Measurements from ENCODE around the gene ARID5B.

ARID5B gene

DNA sequence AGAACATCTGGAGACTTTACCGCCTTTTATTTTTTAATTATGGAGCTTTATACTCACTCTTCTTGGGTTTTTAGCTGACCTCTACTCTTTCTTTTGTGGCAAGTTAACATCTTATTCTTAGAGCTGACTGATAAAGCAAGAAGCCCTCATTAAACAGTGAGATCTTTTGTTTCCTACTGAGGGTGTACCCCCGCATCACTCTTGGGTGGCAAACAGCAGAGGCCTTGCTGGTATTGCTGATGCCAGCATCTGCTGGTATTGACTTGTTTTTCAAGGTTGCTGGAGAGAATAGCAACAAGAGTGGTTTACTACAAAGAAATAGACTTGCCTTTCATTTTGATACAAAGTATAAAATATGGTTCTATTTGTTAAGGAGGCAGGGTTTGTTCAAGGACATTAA is 154.7 kb downstream of the ARID5B start:
- DNase-seq = no peak

DNA sequence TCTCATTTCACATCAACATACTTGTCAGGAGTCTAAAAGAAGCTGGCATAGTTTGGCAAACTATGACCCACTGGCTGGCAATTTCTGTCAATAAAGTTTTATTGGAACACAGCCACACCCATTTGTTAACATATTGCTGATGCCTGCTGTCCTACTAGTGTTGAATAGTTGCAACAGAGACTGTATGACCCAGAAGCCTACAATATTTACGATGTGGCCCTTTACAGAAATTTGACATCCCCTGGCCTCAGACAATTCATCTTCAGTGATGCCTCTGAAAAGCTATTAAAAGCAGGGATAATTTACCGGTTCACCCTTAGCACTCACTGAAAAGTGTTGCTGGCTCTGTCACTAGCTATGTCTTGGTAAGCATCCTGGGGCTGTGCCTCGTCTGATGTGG is 155.2 kb downstream of the ARID5B start:
- no peak for DNase-seq

DNA sequence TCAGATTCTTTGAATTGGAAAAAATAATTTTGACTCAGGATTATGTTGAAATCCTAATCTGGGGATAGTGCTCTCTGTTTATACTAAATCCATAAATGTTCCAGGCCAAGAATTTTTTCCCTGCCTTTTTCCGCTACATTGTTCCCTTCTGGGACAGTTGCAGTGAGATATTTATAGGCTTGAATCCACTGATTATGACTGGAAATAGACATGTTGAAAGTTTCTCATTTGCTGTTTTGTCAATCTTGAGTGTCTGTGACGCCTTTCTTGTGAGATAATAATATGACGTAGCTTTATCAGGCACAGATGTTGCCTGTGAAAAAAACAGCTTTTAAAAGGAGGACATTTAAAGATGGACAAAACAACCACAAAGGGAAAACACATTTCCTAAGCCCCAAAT is 155.9 kb downstream of the ARID5B start:
- DNase-seq = no peak

DNA sequence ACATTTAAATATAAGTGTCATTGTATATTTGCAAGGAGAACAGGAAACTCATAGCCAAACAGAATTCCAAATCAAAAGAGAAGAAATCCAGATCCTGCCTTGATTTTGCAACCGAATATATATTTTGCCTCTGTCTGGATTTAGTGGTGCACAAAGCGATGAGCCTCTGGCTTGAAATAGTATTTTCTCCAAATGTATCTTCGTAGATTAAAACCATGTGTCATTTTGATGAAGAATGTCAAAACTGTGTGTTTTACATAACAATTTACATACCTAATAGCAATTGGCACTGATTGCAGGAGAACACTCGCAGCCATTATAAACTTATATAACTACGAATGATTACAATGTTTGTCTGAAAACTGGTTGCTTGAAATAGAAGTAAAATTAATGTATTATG is 156.4 kb downstream of the ARID5B start:
- DNase-seq = no peak

DNA sequence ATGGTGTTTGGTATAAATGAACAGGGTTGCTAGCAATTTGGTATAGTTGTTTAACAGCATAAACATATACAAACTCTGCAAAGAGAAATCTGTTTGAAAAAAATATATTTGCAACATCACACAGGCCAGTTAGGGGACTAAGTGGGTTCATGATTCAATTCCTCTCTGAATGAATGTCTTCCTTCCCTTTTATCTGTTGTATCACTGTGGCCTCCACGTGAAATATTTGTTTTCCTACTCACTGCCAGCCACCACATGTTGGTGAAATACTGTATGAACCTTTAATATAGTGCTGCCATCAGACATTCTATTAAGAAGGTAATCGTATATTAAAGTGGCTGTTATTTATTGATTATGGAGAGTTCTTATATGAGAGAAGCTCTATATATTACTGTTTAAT is 157.0 kb downstream of the ARID5B start:
- DNase-seq = no peak

DNA sequence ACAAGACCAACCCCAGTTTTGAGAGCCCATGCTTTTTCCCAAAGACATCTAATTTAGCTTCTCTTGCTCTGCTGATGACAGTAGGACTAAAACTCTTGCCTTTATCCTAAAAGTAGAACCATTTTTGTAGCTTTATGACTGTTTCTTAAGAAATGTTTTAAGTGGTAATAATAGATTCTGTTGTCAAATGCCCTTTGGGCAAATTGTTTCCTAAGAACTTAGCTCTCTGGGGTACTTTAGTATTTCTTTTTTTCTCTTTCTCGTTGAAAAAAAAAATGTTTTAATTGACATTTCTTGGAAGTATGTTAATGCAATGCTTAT is 157.4 kb downstream of the ARID5B start:
- DNase-seq = no peak

DNA sequence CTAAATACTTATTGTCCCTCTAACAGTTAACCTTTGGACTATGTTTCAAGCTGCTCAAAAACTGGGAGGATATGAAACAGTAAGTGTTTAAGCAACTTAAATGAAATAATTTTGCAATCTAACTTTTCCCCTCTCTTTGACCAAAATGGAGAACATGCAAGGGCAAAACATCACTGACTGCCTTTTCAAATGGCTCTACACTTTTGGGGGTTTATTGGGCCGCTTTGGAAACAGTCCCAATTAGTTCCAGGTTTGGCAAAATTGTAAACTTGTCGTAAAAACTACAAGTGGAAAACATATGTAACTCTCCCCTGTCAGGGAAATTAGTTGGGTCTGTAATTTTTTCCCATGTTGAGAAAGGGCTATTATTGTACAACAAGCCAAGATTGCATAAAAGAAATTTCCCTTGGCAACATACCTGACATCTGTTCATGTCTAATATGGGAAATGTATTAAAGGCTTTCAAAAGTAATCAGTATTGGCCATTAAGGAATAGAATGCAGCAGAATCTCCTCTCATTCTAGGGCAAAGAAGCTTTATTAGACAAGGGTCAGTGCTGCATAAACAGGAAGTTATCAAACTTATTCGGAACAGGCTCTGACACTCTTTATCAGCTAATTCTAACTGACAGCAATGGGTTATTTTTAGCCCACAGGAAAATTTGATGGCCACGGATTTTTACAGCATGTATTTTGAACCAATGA is 157.9 kb downstream of the ARID5B start:
- no peak for DNase-seq

DNA sequence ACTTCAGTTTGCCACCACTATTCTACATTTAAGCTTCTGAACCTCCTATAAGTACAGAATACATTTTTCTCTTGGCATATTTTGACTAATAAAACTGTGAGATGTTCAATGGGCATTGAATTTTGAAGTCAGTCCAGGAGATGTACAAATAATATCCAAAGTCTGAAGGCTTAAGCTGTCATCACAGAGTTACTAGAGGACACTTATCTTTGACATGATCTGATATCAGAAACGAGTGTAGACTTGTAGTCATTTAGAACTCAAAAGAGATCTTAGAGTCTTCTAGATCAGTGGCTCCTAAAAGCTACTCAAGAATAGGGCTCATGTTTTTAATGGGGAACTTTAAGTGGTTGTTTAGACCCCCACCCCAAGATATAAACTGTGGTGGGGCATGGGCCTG is 160.5 kb downstream of the ARID5B start:
- DNase-seq = no peak

DNA sequence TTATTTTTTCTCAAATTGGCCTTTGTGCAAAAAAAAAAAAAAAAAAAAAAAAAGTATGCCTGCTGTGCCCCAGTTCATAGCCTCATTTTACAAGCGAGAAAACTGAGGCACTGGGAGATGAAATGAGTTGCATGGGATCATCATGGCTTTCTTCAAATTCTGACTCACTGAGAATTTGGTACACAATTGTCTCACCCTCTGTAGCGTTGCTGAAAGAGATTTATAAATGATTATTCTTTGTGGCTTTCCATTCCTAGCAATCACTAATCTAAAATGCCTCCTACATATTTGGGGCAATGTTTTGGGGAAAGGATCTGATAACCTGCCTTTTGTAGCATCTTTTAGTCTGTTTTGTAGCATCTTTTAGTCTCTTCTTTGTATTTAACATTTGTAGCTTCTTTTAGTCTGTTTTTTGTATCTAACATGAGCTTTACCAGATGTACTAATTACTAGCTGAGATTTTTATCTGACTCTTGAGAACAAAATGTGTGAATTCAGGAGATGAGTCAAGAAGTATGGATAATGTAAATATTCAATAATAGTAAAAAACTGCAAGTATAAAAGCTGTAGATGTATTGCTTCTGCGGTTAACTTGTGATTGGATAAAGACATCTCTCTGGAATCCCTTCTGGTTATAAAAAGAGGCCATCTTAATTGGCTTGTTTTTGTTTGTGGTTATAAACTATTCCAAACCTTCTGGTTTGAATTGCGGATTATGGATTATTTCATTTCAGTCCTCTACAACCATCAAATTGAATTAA is 161.4 kb downstream of the ARID5B start:
- DNase-seq = no peak

DNA sequence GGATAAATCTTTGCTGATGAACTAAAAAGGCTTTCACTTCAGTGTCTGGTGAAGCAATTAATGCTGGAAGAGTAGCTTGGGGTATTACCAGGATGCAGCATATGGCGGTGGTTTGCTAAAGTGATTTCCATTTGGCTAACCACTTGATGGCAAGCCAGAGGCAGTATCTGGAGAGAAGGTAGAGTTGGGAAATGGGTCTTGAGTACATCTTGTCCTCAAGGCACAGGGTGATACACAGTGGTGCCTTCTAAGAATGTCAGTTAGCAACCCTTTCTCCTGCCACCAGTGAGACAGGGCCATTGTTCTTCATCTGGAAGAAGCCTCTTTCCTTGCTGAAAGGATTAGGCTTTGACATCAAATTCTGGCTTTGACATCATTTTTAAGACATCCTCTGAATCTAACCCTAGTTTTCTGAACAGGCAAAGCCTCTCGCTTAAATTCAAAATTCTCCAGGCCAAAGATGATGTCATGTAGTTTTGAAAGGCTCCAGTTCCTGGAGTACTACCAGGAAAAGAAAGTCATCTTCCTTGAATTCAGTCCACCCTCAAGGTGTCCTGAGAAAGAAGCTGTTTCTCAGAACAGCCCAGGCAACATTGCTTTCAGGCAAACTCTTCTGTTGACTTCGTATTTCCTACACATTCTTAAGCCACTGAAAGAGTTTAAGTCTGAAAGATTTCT is 162.4 kb downstream of the ARID5B start:
- DNase-seq = no peak

DNA sequence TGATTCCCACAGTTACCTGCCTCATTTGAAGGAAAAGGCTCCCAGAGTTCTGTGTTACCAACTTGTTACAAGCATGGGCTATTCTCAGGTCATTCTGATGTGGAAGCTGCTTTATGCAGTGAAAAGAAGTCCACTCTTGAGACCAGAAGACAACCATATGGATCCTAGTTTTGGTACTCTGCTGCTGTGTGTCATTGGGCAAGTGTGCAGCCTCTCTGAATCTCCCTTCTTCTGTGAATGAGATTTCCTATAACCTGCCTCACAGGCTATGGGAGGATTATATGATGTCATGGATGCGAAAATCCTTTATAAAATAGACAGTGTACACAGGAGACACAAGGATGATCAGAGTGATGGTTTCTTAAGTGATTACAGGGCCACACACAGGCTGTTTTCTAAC is 166.1 kb downstream of the ARID5B start:
- no peak for DNase-seq

DNA sequence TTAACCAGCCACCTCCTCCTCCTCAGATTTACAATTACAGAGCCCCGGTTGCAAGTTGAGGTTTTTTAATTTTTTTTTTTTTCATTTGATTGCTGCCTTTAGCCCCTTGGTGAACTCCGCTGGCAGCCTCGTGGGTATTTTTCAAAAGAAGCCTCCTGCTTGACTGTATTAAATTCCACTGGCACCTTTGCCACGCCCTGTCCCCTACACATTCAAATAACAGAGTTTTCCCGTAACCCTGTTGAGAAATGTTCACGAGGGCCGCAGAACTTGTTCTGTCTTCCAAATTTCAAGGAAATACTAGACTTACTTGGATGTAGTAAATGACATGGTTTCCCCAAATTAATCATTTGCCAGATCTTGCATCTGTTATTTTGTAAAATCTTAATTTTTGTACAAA is 167.0 kb downstream of the ARID5B start:
- DNase-seq = no peak

DNA sequence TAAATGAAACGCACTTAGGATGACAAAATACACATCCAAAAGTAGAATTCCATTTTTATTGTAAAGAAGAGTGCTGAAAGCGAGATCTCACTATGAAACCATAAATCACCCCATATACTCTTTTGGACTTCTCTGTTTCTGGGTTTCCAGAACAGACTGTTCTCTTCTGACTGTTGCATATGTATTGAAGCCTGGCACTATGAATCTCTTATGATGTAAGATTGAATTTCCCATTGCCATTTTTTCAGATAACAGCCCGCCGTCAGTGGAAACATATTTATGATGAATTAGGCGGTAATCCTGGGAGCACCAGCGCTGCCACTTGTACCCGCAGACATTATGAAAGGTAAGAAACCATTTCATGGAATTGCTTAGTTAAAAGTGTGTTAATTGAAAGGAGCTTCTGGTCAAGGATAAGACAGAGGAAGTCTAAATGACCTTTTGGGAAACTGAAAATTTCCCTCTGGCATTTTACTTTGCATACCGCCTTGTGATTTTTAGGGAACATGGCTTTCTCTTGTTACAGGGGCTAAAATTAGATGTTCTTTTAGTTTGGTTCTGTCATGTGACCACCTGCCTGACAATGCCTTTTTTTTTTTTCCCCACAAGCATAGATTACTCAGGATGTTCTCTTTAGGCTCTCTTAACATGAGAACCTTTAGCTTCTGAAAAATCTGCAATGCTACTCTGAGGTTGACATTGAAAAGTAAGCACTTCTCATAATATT is 168.1 kb downstream of the ARID5B start:
- no peak for DNase-seq

DNA sequence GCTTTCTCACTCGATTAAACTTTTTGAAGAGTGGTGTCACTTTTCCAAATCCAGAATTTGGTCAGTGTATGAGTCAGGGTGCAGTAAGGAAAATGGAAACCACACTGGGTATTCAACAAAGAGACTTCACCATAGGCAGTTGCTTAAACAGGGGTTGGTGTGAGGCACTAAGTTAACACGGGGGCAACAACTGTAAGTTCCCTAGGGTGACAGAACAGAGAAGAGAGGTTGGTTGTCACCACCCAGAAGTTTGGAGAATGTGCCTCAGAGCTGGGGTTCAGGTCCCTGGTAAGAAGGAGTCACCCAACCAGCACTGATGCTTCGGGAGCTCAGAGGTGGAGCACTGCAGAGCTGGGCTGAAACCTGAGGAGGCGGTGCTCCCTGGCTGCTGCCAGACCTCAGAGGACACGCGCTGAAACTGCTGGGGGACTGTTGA is 170.4 kb downstream of the ARID5B start:
- DNase-seq = peak; percentile 54

DNA sequence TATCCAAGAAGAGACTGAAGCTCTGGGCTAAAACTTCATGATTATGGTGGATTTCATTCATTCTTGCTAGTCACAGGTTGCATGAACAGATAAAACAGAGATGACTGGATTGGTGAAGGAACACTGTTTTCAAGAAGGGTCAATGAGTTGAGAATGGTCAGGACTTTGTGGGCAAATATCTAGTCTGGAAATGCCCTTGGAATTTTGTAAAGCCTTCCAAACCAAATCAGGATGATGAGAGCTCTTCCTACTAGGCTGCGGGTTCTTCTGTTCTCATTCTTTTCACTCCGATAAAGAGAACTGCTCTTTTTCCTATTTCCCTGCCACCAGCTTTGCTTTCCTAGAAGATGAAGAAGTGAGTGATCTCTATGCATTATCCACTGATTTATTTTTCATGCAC is 171.4 kb downstream of the ARID5B start:
- DNase-seq = no peak

DNA sequence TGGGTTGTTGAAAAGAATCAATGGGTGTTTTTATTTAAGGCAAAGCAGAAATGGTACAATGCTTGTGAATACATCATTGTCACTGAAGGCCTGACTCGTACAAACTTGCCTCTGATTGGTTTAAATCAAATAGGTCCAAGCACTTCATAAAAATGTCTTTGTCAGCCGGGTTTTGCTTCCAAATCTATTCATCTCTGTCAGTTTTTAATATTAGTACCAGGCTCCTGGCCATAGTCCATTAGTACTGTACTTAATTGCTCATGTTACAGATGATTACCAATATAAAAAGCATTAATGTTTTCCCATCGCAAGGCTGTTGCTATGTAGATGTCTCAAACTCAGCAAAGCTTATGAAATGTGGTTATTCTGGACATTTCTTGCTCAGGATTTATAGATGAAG is 171.9 kb downstream of the ARID5B start:
- DNase-seq = no peak

DNA sequence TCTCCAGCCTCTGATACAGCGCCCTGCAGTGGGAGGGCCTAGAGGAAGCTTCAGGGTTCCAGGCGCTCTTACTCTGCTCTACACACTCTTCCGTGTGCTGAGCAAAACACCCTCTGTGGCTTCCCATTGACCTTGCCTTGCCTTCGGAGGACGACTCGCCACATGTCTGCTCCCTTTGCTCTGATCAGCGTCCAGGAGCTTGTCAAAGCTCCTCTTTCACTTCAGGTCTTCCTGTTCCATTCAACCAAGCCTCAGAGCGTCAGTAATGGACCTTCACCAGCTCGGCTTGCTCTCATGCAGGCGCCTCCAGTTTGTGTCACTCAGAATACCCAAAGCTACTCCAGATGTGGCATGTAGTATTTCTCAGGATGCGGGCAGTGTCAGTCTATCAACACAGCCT is 173.9 kb downstream of the ARID5B start:
- no peak for DNase-seq

DNA sequence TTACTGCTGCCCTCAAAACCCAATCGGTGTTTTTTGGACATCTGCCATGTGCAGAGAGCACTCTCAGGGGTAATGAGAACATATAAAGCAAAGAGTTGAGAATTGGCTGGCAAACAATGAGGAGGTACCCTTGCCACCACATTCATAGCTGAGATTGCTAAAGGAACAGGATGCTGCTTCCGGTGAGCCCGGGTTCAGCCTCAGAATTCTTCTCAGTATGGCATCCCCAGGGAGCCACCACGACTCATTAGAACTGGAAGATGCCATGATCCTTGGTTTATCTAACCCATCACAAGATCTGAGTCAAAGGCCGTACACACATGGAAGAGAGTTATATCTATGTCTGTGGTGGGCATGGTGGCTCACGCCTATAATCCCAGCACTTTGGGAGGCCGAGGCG is 174.4 kb downstream of the ARID5B start:
- DNase-seq = no peak

DNA sequence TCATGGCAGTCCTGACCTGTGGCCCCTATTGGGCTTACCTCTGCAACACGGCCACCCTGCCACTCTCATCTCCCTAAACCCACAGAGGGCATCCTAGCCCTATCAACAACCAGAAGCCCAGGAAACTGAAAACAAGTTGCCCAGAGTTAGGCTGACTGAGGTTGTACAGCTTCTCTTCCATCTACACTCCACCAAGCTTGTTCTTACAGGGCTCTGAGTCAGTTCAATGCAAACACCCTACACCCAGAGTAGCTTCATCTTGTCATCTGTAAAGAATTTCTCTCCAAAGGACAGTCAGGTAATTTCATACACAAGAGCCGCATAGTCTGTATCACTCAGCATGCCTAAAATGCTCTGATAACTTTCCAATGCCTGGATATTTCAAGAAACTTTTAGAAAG is 175.4 kb downstream of the ARID5B start:
- DNase-seq = no peak

DNA sequence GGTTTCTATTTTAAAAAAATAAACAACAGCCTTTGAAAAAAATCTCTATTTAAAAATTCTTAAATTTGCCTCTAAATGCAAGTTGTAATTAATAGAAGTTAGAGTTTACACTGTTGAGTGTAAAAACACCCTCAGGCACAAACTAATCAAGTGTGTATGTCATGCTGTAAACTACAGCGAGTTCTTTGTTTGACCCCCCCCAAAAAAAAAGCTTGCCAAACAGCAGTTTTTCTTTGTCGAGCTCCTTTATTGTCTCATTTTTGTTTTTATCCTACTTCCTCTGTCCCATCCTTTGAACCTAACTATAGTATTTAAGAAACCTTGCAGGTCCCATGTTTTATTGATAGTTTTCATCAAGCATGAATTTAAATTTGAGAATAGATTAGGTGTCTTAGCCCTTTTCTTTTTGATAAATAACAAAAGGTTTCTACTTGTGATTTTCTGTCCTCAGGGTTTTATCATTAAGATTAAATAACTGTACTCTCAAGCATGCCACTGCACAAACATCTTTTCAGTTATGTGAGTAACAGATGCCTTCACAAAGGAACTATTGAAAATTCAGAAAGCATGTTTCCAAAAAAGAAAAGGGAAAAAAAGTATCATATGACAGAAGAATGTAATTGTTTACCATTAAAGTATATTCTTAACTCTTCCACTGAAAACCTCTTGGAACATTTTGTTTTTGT is 176.0 kb downstream of the ARID5B start:
- no peak for DNase-seq

DNA sequence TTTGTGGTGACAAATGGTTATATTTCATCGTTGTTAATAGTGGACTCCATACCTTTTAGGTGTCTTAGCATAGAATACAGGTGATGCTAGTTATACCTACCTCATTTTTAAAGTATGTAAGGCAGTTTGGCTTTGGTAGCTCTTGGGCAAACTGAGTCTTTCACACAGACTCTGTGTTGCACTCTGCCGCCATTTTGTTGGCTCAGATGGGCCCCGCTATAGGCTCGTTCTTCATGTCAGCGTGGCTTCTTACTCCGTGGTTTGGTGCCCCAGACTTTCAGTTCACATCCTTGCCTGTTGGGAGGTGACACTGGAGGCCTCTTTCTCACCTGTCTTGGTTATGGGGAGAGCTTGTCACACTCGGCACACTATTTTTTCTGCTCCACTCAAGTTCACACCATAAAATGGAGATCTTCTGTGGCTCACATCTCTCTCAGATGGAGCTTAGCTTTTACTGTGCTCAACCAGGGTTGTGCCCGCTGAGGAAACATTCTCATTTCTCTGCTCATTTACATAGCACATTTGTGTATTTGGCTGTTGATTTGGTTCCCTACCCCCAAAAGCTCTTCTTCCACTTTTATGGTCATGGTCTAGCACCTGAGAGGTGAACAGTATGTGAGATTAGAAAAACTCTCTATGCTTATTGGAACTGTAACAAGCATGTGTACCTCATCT is 178.5 kb downstream of the ARID5B start:
- no peak for DNase-seq

DNA sequence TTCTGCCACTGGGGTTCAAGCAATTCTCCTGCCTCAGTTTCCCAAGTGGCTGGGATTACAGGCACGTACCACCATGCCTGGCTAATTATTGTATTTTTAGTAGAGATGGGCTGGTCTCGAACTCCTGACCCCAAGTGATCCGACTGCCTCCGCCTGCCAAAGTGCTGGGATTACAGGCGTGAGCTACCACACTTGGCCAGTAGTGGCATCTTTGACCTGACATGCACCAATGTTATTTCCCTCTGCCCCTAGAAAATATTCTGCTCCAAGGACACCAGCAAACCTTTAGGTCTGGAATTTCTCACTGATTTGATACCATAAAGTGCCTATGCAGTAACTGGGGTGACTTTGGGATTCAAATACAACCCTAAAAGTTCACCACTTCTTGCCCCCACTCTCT is 179.4 kb downstream of the ARID5B start:
- no peak for DNase-seq
